H1 (cell line): ENCODE measurements around the gene KCNA10. TPM values are rescaled to one million over a fixed set of nuclear protein-coding genes. Genes with fewer than 3 reads are reported as not detected.

ENCODE experiments used
- CTCF ChIA-PET: fragments of 300-600 bp; sonication (Branson Sonifier 250); formaldehyde crosslinking; loops from one replicate; lab custom pipeline; 2021; ENCODE audit not compliant: partially characterized antibody; lab: Charles Lee
- POLR2A ChIA-PET: fragments of 300-600 bp; sonication (Branson Sonifier 250); formaldehyde crosslinking; loops from one replicate; lab custom pipeline; 2021; ENCODE audit warnings: inconsistent platforms; ENCODE audit not compliant: partially characterized antibody; lab: Charles Lee
- DNase-seq, 2 experiments: peaks; one replicate each; pipeline versions ENCODE4 v3.0.0 to v3.0.0-alpha.2; 2010 to 2022; ENCODE audit warnings: low spot score in 2 of 2, low read depth in 1 of 2, mixed read lengths in 1 of 2
- FAIRE-seq: peaks from 2 replicates; lab custom pipeline; 2011; peaks lifted over from hg19 to GRCh38; lab: Jason Lieb, UNC
- H2AFZ ChIP-seq: 2 replicates; pipeline ENCODE4 v1.8.1; 2012; ENCODE audit warnings: low read length, inconsistent platforms
- H2AK5ac ChIP-seq: 2 replicates; pipeline ENCODE4 v1.6.1; 2013; ENCODE audit warnings: low read depth, low read length
- H2BK120ac ChIP-seq: replicated peaks from 2 replicates; pipeline ENCODE3; 2013; ENCODE audit warnings: low read depth, low read length, inconsistent platforms
- H2BK12ac ChIP-seq: 2 replicates; pipeline ENCODE4 v1.6.1; 2013; ENCODE audit warnings: low read depth, low read length
- H2BK15ac ChIP-seq: 2 replicates; pipeline ENCODE4 v1.6.1; 2013; ENCODE audit warnings: low read length
- H2BK20ac ChIP-seq: 2 replicates; pipeline ENCODE4 v1.6.1; 2013; ENCODE audit warnings: low read length
- H2BK5ac ChIP-seq: 2 replicates; pipeline ENCODE4 v1.6.1; 2013; ENCODE audit warnings: low read depth, low read length
- H3K14ac ChIP-seq: 2 replicates; pipeline ENCODE4 v1.6.1; 2013; ENCODE audit warnings: inconsistent platforms; ENCODE audit not compliant: insufficient read length
- H3K18ac ChIP-seq: 2 replicates; pipeline ENCODE4 v1.6.1; 2013; ENCODE audit warnings: low read length; ENCODE audit errors: extremely low read depth
- H3K23ac ChIP-seq: 2 replicates; pipeline ENCODE4 v1.6.1; 2013; ENCODE audit warnings: inconsistent platforms; ENCODE audit not compliant: insufficient read length
- H3K23me2 ChIP-seq: 2 replicates; pipeline ENCODE4 v1.6.1; 2013; ENCODE audit warnings: low read depth, low read length
- H3K27ac ChIP-seq: 2 replicates; pipeline ENCODE4 v1.6.1; 2011; ENCODE audit warnings: low read depth, low read length, inconsistent platforms
- H3K27me3 ChIP-seq, 4 experiments: replicated peaks in 1 of 4; 1 replicate in 1 of 4; 2 replicates in 3 of 4; pipeline versions ENCODE4 v1.6.1 to v1.8.1; 2011 to 2013; ENCODE audit warnings: low read length in 3 of 4, mild to moderate bottlenecking in 3 of 4, inconsistent platforms in 2 of 4, mixed read lengths in 2 of 4, moderate library complexity in 1 of 4; ENCODE audit not compliant: control insufficient read depth in 3 of 4, insufficient read depth in 3 of 4; ENCODE audit errors: extremely low read depth in 1 of 4
- H3K36me3 ChIP-seq, 4 experiments: 2 replicates each; pipeline versions ENCODE4 v1.6.1 to v1.8.1; 2011 to 2013; ENCODE audit warnings: mild to moderate bottlenecking in 4 of 4, low read length in 3 of 4, moderate library complexity in 2 of 4, control low read depth in 1 of 4, inconsistent platforms in 1 of 4; ENCODE audit not compliant: insufficient read depth in 4 of 4, control insufficient read depth in 2 of 4
- H3K4ac ChIP-seq: replicated peaks from 2 replicates; pipeline ENCODE3; 2013; ENCODE audit warnings: low read length, low read depth, mixed read lengths, inconsistent platforms; ENCODE audit not compliant: insufficient read length
- H3K4me1 ChIP-seq, 4 experiments: replicated peaks in 1 of 4; 1 replicate in 1 of 4; 2 replicates in 3 of 4; pipeline versions ENCODE4 v1.6.1 to v1.8.1; 2011 to 2013; ENCODE audit warnings: low read length in 3 of 4, inconsistent platforms in 2 of 4, mixed read lengths in 1 of 4; ENCODE audit not compliant: insufficient read depth in 4 of 4, control insufficient read depth in 3 of 4
- H3K4me2 ChIP-seq, 2 experiments: 2 replicates each; pipeline versions ENCODE4 v1.6.1 to v1.8.1; 2011 to 2013; ENCODE audit warnings: low read depth in 2 of 2, low read length in 2 of 2, control low read depth in 1 of 2, inconsistent platforms in 1 of 2, mild to moderate bottlenecking in 1 of 2; ENCODE audit not compliant: insufficient read depth in 1 of 2
- H3K4me3 ChIP-seq, 4 experiments: fragments of 200-600, 300-600 bp in 1 of 4; sonication (generic), shearing (Covaris generic), sonication (Bioruptor Twin) in 1 of 4; 2 replicates each; pipeline versions ENCODE4 v1.5.1 to v1.8.1; 2011 to 2016; ENCODE audit warnings: low read length in 4 of 4, low read depth in 3 of 4, control low read depth in 2 of 4, inconsistent platforms in 2 of 4, mild to moderate bottlenecking in 2 of 4, mixed read lengths in 1 of 4, moderate library complexity in 1 of 4; ENCODE audit not compliant: insufficient read depth in 2 of 4; ENCODE audit errors: extremely low read depth in 1 of 4
- H3K56ac ChIP-seq: replicated peaks from 2 replicates; pipeline ENCODE3; 2013; ENCODE audit warnings: low read depth, mild to moderate bottlenecking, mixed read lengths, low read length, inconsistent platforms; ENCODE audit not compliant: insufficient read length
- H3K79me1 ChIP-seq: 2 replicates; pipeline ENCODE4 v1.6.1; 2013; ENCODE audit warnings: low read depth, low read length, control low read depth
- H3K79me2 ChIP-seq, 2 experiments: 2 replicates each; pipeline versions ENCODE4 v1.6.1 to v1.8.1; 2012 to 2013; ENCODE audit warnings: low read length in 2 of 2, mild to moderate bottlenecking in 2 of 2, inconsistent platforms in 1 of 2; ENCODE audit not compliant: insufficient read depth in 2 of 2, control insufficient read depth in 1 of 2
- H3K9ac ChIP-seq, 4 experiments: replicated peaks in 1 of 4; 1 replicate in 1 of 4; 2 replicates in 3 of 4; pipeline versions ENCODE4 v1.6.1 to v1.8.1; 2011 to 2013; ENCODE audit warnings: low read depth in 3 of 4, low read length in 3 of 4, control low read depth in 2 of 4, mild to moderate bottlenecking in 2 of 4, moderate library complexity in 2 of 4, inconsistent platforms in 1 of 4; ENCODE audit errors: extremely low read depth in 1 of 4
- H3K9me3 ChIP-seq, 2 experiments: 2 replicates each; pipeline versions ENCODE4 v1.6.1 to v1.8.1; 2012 to 2013; ENCODE audit warnings: mild to moderate bottlenecking in 2 of 2, moderate library complexity in 2 of 2, control low read depth in 1 of 2, inconsistent platforms in 1 of 2, low read depth in 1 of 2, low read length in 1 of 2, mixed read lengths in 1 of 2; ENCODE audit not compliant: insufficient read depth in 2 of 2
- H4K20me1 ChIP-seq, 2 experiments: replicated peaks in 1 of 2; 2 replicates each; pipeline versions ENCODE3 to v1.8.1; 2011 to 2013; ENCODE audit warnings: inconsistent platforms in 2 of 2, low read length in 2 of 2, mild to moderate bottlenecking in 1 of 2; ENCODE audit not compliant: insufficient read depth in 2 of 2, control insufficient read depth in 1 of 2
- H4K5ac ChIP-seq: 2 replicates; pipeline ENCODE4 v1.6.1; 2013; ENCODE audit warnings: low read length, low read depth, mixed read lengths, inconsistent platforms; ENCODE audit not compliant: insufficient read length
- H4K8ac ChIP-seq: 2 replicates; pipeline ENCODE4 v1.8.0; 2013; ENCODE audit warnings: mild to moderate bottlenecking, moderate library complexity, low read length, inconsistent platforms; ENCODE audit not compliant: insufficient read depth; ENCODE audit errors: extremely low read depth
- H4K91ac ChIP-seq: replicated peaks from 2 replicates; pipeline ENCODE3; 2013; ENCODE audit warnings: low read length, mixed read lengths, inconsistent platforms; ENCODE audit not compliant: insufficient read length
- KDM1A ChIP-seq: fragments of 200-600, 300-600 bp; sonication (generic); IDR thresholded peaks from 2 replicates; pipeline ENCODE4 v1.7.1; 2016; ENCODE audit warnings: mild to moderate bottlenecking, low read length, borderline replicate concordance
- SIRT6 ChIP-seq: IDR thresholded peaks from one replicate; pipeline ENCODE4 v1.7.1; 2012; ENCODE audit warnings: low read length, inconsistent platforms
- SUZ12 ChIP-seq: fragments of 200-600 bp; sonication (generic); IDR thresholded peaks from 2 replicates; pipeline ENCODE4 v1.6.1; 2012; ENCODE audit warnings: mild to moderate bottlenecking, inconsistent platforms, low read length, moderate library complexity, mixed read lengths
- polyA plus RNA-seq, 7 experiments: library from polyadenylated mRNA; depleted of rRNA in 3 of 7; stranded (reverse) in 5 of 7; unstranded in 2 of 7; fragments of >200 nt in 5 of 7; fragments of 200-250 nt in 2 of 7; gene quantifications; 1 replicate in 5 of 7; 2 replicates in 1 of 7; 4 replicates in 1 of 7; pipeline versions ENCODE4 v1.2.1 to v1.2.3, GENCODE V29; 2011 to 2013; ENCODE audit warnings: missing spikeins in 2 of 7, mixed read lengths in 2 of 7
- total RNA-seq: library from RNA; stranded (reverse); fragmentation: NEBNext Ultra II Directional; extraction: Animal tissue kit (Norgen Biotek cat#: 25700); gene quantifications from 2 replicates; pipeline ENCODE4 v1.2.1, GENCODE V29; 2021

The KCNA10 gene
- total and polyA plus RNA-seq, 2 of the 8 experiments (the other 6 are each of a cell fraction or from before 2014, with no cell fraction given), result not detected

DNA sequence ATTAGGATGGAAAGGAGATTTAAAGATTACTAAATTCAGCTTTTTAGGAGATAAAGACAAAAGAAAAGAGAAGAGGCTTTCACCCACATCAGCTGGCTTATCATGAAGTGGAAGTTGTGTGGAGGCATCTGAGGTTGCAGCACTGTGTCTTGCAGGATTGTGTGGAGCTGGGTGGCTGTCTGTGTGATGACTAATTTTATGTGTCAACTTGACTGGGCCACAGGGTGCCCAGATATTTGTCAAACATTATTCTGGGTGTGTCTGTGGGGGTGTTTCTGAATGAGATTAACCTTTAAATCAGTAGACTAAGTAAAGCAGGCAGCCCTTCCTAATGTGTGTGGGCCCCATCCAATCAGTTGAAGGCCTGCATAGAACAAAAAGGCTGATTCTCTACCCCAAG is 3.9 kb downstream of the KCNA10 start:
- Histone ChIP-seq H2BK20ac (no peak overlapping the region), H3K4me1 (peaks cover 0 to 18% (median 7%) of the 10 kb centered on the region in 4 experiments; a peak in 6 of 7 replicates), H2AK5ac (no peak overlapping the region), H2BK120ac (no peak overlapping the region), H4K5ac (no peak overlapping the region), H3K56ac (no peak overlapping the region), H2AFZ (no peak overlapping the region), H3K79me1 (no peaks in the 10 kb centered on the region), H3K4me3 (no peak overlapping the region), H4K20me1 (no peaks in the 10 kb centered on the region), H3K9me3 (peaks cover 0 to 4% of the 10 kb centered on the region in 2 experiments; a peak in 2 of 4 replicates), H2BK15ac (0 out of 2 replicates have a peak overlapping the region, but pooled peaks have one; percentile 14), H3K18ac (no peak overlapping the region), H3K23ac (no peak overlapping the region), H3K9ac (no peak overlapping the region), H3K4me2 (no peak overlapping the region), H2BK5ac (no peak overlapping the region), H4K8ac (no peak overlapping the region), H4K91ac (no peak overlapping the region), H3K27ac (no peak overlapping the region), H3K23me2 (no peaks in the 10 kb centered on the region; the same call in 1 of the 2 replicates), H3K4ac (no peak overlapping the region), H3K79me2 (no peaks in the 10 kb centered on the region), H3K36me3 (no peaks in the 10 kb centered on the region), H2BK12ac (no peak overlapping the region), H3K14ac (no peak overlapping the region), H3K27me3 (no peaks in the 10 kb centered on the region)
- DNase-seq, result no peak
- TF ChIP-seq SIRT6, result no peak
- no peak for TF ChIP-seq KDM1A
- no peak for TF ChIP-seq SUZ12
- FAIRE-seq, result no peak
- CTCF ChIA-PET, result interaction anchor here (1.0 to 9.1 kb wide), 3 partner anchors 8 to 19 kb away, joined by 3 to 85 read pairs (median 4); no protein-coding TSS in a partner anchor
- POLR2A ChIA-PET, result no interaction called here
